K562 (cell line): Measurements from ENCODE around the gene SND1. TPM values are rescaled to one million over a fixed set of nuclear protein-coding genes. Genes with fewer than 3 reads are reported as not detected.

Experiments used
- ARID1B ChIP-seq: fragments of 450-650 bp; IDR thresholded peaks from 2 replicates; pipeline ENCODE4 v1.6.1; 2016; ENCODE audit warnings: antibody characterized with exemption, mild to moderate bottlenecking, inconsistent platforms
- E2F4 ChIP-seq: sonication (generic); formaldehyde crosslinking; IDR thresholded peaks from 2 replicates; pipeline ENCODE4 v1.8.0; 2022; ENCODE audit warnings: mild to moderate bottlenecking, low read depth, missing genetic modification reagents
- HNRNPUL1 ChIP-seq: fragments of 200-400 bp; formaldehyde crosslinking; IDR thresholded peaks from 2 replicates; pipeline ENCODE4 v1.6.1; 2017; ENCODE audit warnings: low read length
- KHSRP ChIP-seq: fragments of 450-650 bp; IDR thresholded peaks from 2 replicates; pipeline ENCODE4 v1.6.1; 2017
- MTF1 ChIP-seq: fragments of 250-450 bp; sonication (Bioruptor Pico); IDR thresholded peaks from 2 replicates; pipeline ENCODE4 v1.9.0; 2021; ENCODE audit warnings: moderate library complexity, mild to moderate bottlenecking, inconsistent platforms, borderline replicate concordance
- NFATC3 ChIP-seq: fragments of 450-650 bp; IDR thresholded peaks from 2 replicates; pipeline ENCODE4 v1.6.1; 2017; ENCODE audit warnings: mild to moderate bottlenecking
- NFRKB ChIP-seq: fragments of 450-650 bp; IDR thresholded peaks from 2 replicates; pipeline ENCODE4 v1.6.1; 2016; ENCODE audit warnings: low read depth
- PHF21A ChIP-seq: fragments of 450-650 bp; IDR thresholded peaks from 2 replicates; pipeline ENCODE4 v1.6.1; 2017; ENCODE audit warnings: low read depth, borderline replicate concordance
- SIX5 ChIP-seq, 2 experiments: IDR thresholded peaks; 2 replicates each; pipeline ENCODE4 v1.6.1; 2011; ENCODE audit warnings: low read length in 2 of 2, borderline replicate concordance in 1 of 2, low read depth in 1 of 2, mild to moderate bottlenecking in 1 of 2, moderate library complexity in 1 of 2; ENCODE audit not compliant: insufficient read depth in 1 of 2
- SMARCA4 ChIP-seq: fragments of 450-650 bp; IDR thresholded peaks from 2 replicates; pipeline ENCODE4 v1.6.1; 2016
- U2AF1 ChIP-seq: fragments of 200-400 bp; formaldehyde crosslinking; optimal IDR thresholded peaks from 2 replicates; pipeline ENCODE3; 2017; ENCODE audit warnings: mild to moderate bottlenecking, low read depth, low read length, moderate library complexity
- ZEB2 ChIP-seq: fragments of 450-650 bp; IDR thresholded peaks from 2 replicates; pipeline ENCODE4 v1.6.1; 2016
- ZNF354B ChIP-seq: fragments of 250-450 bp; sonication (Bioruptor Pico); IDR thresholded peaks from 2 replicates; pipeline ENCODE4 v1.4.0; 2020
- ZNF431 ChIP-seq: sonication (generic); formaldehyde crosslinking; IDR thresholded peaks from 2 replicates; pipeline ENCODE4 v1.8.0; 2022; ENCODE audit warnings: mild to moderate bottlenecking, missing genetic modification reagents
- ZNF586 ChIP-seq: fragments of 450-650 bp; formaldehyde crosslinking; conservative IDR thresholded peaks from 2 replicates; pipeline ENCODE4 v1.4.0; 2020; ENCODE audit warnings: mild to moderate bottlenecking, moderate library complexity
- ZNF609 ChIP-seq: sonication (generic); formaldehyde crosslinking; IDR thresholded peaks from 2 replicates; pipeline ENCODE4 v1.8.1; 2023; ENCODE audit warnings: missing genetic modification reagents, mild to moderate bottlenecking, borderline replicate concordance
- ZNF830 ChIP-seq: fragments of 250-450 bp; sonication (Bioruptor Pico); IDR thresholded peaks from 2 replicates; pipeline ENCODE4 v1.5.0; 2021; ENCODE audit warnings: mild to moderate bottlenecking
- polyA plus RNA-seq, 8 experiments: library from polyadenylated mRNA; depleted of rRNA in 4 of 8; stranded (reverse) in 5 of 8; unstranded in 3 of 8; fragments of >200 nt; fragmentation: Nextera tagmentation in 2 of 8; fragmentation: Illumina TruSeq in 1 of 8; extraction: Ambion mirVana in 2 of 8; extraction: Trizol in 1 of 8; gene quantifications; 2 replicates each; pipeline versions ENCODE4 v1.2.1 to v1.2.3, GENCODE V29; 2011 to 2014; ENCODE audit warnings: inconsistent platforms in 1 of 8, missing spikeins in 1 of 8
- total RNA-seq, 7 experiments: library from RNA; depleted of rRNA in 6 of 7; stranded (reverse); fragments of >200 nt in 6 of 7; fragmentation: Illumina TruSeq in 2 of 7; extraction: Trizol in 2 of 7; gene quantifications; 2 replicates each; pipeline versions ENCODE4 v1.2.1 to v1.2.3, GENCODE V29; 2011 to 2021; ENCODE audit warnings: low replicate concordance in 1 of 7
- TF ChIP-seq, protein P1 (sequence below): fragments of 250-450 bp; sonication (Bioruptor Pico); IDR thresholded peaks from 2 replicates; pipeline ENCODE4 v1.8.0; 2021; ENCODE audit warnings: moderate library complexity, mild to moderate bottlenecking, inconsistent platforms
- TF ChIP-seq, protein P2 (sequence below): fragments of 450-650 bp; conservative IDR thresholded peaks from 2 replicates; pipeline ENCODE4 v1.6.1; 2016; ENCODE audit warnings: missing genetic modification characterization, low read depth, mild to moderate bottlenecking, missing compliant biosample characterization, moderate library complexity

SND1 gene
- total and polyA plus RNA-seq, 9 of the 15 experiments (the other 6 are each of a cell fraction or from before 2014, with no cell fraction given) = 46.5 to 307 (median 191) TPM

DNA sequence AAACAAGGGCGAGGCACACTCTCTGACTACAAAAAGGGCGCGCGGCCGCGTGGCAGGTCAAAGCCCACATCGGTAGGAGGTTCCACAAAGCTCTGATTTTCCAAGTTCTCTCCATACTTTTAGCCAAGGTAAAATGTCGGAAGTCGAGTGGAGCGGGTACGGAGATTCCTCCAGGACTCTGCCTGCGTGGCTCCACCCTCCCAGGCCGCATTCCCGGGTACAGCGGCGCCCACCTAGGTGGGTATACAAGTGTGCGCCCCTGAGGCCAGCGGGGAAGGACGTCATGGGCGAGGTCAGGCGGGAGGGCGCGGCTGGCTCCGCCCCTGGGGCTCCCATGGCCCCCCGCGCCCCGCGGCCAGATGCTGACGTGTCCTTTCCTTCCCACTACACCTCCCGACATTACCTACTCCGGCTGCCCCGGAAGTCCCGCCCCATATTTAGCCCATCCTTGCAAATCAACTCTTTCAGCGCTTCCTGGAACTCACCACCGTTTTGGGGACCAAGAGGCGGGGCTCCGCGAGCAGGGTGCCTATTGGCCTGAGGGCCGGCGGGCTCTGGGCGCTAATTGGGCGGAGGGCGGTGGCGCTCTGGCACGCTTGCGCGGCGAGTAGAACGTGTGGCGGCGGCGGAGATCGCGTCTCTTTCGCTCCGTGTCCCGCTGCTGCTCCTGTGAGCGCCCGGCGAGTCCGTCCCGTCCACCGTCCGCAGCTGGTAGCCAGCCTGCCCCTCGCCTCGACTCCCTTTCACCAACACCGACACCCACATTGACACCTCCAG, at the start of gene SND1 (continued):
- TF ChIP-seq, protein P1, sequence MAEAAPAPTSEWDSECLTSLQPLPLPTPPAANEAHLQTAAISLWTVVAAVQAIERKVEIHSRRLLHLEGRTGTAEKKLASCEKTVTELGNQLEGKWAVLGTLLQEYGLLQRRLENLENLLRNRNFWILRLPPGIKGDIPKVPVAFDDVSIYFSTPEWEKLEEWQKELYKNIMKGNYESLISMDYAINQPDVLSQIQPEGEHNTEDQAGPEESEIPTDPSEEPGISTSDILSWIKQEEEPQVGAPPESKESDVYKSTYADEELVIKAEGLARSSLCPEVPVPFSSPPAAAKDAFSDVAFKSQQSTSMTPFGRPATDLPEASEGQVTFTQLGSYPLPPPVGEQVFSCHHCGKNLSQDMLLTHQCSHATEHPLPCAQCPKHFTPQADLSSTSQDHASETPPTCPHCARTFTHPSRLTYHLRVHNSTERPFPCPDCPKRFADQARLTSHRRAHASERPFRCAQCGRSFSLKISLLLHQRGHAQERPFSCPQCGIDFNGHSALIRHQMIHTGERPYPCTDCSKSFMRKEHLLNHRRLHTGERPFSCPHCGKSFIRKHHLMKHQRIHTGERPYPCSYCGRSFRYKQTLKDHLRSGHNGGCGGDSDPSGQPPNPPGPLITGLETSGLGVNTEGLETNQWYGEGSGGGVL (CRISPR knock-in tag) = no peak
- TF ChIP-seq SMARCA4 (peak; percentile 58; the same call in 1 of the 2 replicates), MTF1 (CRISPR knock-in tag) (no peak), U2AF1 (no peak), ZEB2 (peak; percentile 33; the same call in 1 of the 2 replicates), ZNF830 (CRISPR knock-in tag) (0 out of 2 replicates have a peak, but pooled peaks have one; percentile 62), E2F4 (CRISPR knock-in tag) (0 out of 2 replicates have a peak, but pooled peaks have one; percentile 59), ZNF586 (CRISPR knock-in tag) (0 out of 2 replicates have a peak, but pooled peaks have one; percentile 7), ARID1B (peak; percentile 44; the same call in 1 of the 2 replicates), ZNF431 (no peak; the same call in 1 of the 2 replicates), NFRKB (peak; percentile 7; the same call in 1 of the 2 replicates), ZNF354B (CRISPR knock-in tag) (no peak), ZNF609 (CRISPR knock-in tag) (0 out of 2 replicates have a peak, but pooled peaks have one; percentile 48), PHF21A (peak; percentile 80; the same call in 1 of the 2 replicates), KHSRP (no peak; the same call in 1 of the 2 replicates), SIX5 (IDR thresholded peaks at IDR 0.05; ENCODE audit: borderline replicate concordance in 1 of 2, insufficient read depth in 1 of 2, low read depth in 1 of 2, low read length in 2 of 2) (peak in 1 of 2 experiments; percentile 4; a peak in 1 of 4 replicates), HNRNPUL1 (no peak), NFATC3 (no peak; the same call in 1 of the 2 replicates)
- TF ChIP-seq, protein P2, sequence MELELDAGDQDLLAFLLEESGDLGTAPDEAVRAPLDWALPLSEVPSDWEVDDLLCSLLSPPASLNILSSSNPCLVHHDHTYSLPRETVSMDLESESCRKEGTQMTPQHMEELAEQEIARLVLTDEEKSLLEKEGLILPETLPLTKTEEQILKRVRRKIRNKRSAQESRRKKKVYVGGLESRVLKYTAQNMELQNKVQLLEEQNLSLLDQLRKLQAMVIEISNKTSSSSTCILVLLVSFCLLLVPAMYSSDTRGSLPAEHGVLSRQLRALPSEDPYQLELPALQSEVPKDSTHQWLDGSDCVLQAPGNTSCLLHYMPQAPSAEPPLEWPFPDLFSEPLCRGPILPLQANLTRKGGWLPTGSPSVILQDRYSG (tag) = peak; percentile 95
